CD4-positive, alpha-beta T cell treated with Interleukin-4 for 1 hour (primary cell): Measurements from ENCODE around the gene PPP6R1.
A peak's percentile ranks its signal among the peaks of the same experiment; 100 is the strongest.

Experiments
- DNase-seq, 2 donors: peaks; one replicate each; pipeline ENCODE4 v3.0.0-alpha.2; 2020 to 2022

Gene PPP6R1

GRCh38 chr19:55258828-55259539 is at the start of gene PPP6R1:
Gene PPP6R1, minus strand, starts transcription at chr19:55259017. Its CDS starts 11,914 bp downstream, at chr19:55247103.
- peak; percentile 95 for DNase-seq

GRCh38 chr19:55308281-55308680 is 49.5 kb upstream of the PPP6R1 start:
- no peak for DNase-seq

- DNase-seq = no peak
Observed at GRCh38 chr19:55306712-55307111, 47.9 kb upstream of the PPP6R1 start.

- DNase-seq = no peak
Observed at GRCh38 chr19:55305983-55306562, 47.3 kb upstream of the PPP6R1 start.

- DNase-seq = peak; percentile 54 to 65
Observed at GRCh38 chr19:55305491-55305890, 46.7 kb upstream of the PPP6R1 start.

- DNase-seq = no peak
Observed at GRCh38 chr19:55304980-55305379, 46.2 kb upstream of the PPP6R1 start.

- DNase-seq = peak in 1 of 2 donors; percentile 24
Observed at GRCh38 chr19:55304279-55304978, 45.6 kb upstream of the PPP6R1 start.

GRCh38 chr19:55303477-55303876 is 44.7 kb upstream of the PPP6R1 start:
- no peak for DNase-seq

GRCh38 chr19:55302318-55302703 is 43.5 kb upstream of the PPP6R1 start:
- no peak for DNase-seq

- DNase-seq = peak; percentile 93
Observed at GRCh38 chr19:55301459-55302317, 42.9 kb upstream of the PPP6R1 start.

GRCh38 chr19:55300886-55301458 is 42.2 kb upstream of the PPP6R1 start:
- no peak for DNase-seq

GRCh38 chr19:55299991-55300390 is 41.2 kb upstream of the PPP6R1 start:
- DNase-seq = no peak

GRCh38 chr19:55297267-55297666 is 38.5 kb upstream of the PPP6R1 start:
- no peak for DNase-seq

GRCh38 chr19:55289117-55289796 is 30.4 kb upstream of the PPP6R1 start:
- no peak for DNase-seq

GRCh38 chr19:55287361-55288079 is 28.7 kb upstream of the PPP6R1 start:
- no peak for DNase-seq

- no peak for DNase-seq
Observed at GRCh38 chr19:55285229-55285890, 26.5 kb upstream of the PPP6R1 start.

- no peak for DNase-seq
Observed at GRCh38 chr19:55284405-55285058, 25.7 kb upstream of the PPP6R1 start.

GRCh38 chr19:55283548-55284377 is 24.9 kb upstream of the PPP6R1 start, which contains the start of gene BRSK1:
Gene BRSK1, plus strand, starts transcription at chr19:55283997. Its CDS starts 446 bp downstream, at chr19:55284443.
- DNase-seq = peak; percentile 67 to 69
